Activated naive CD4-positive, alpha-beta T cell treated with anti-CD3 and anti-CD28 coated beads, Interleukin-2, amount 10 ng/mL, durations not matched to agents 7 days and 5 days (primary cell): ENCODE results near the gene EYA4.

ENCODE experiments used
- CTCF ChIA-PET: fragments of 350-600 bp; sonication (Branson Sonifier 250); formaldehyde crosslinking; loops from one replicate; lab custom pipeline; 2021; ENCODE audit warnings: antibody characterized with exemption; lab: Charles Lee
- DNase-seq: peaks from one replicate; pipeline ENCODE4 v3.0.0-alpha.2; 2020
- H3K27ac Mint-ChIP-seq: one replicate; pipeline ENCODE4 v1.8.0; 2021; ENCODE audit warnings: mild to moderate bottlenecking, moderate library complexity, mixed read lengths
- H3K27me3 Mint-ChIP-seq: one replicate; pipeline ENCODE4 v1.8.0; 2021; ENCODE audit warnings: mild to moderate bottlenecking, mixed read lengths
- H3K36me3 Mint-ChIP-seq: one replicate; pipeline ENCODE4 v1.8.0; 2021; ENCODE audit warnings: mixed read lengths
- H3K4me1 Mint-ChIP-seq: one replicate; pipeline ENCODE4 v1.8.0; 2021; ENCODE audit warnings: mixed read lengths
- H3K4me3 Mint-ChIP-seq: one replicate; pipeline ENCODE4 v1.8.0; 2021; ENCODE audit warnings: mild to moderate bottlenecking, moderate library complexity, mixed read lengths
- H3K9me3 Mint-ChIP-seq: one replicate; pipeline ENCODE4 v1.8.0; 2021; ENCODE audit warnings: mixed read lengths

Gene EYA4

GRCh38 chr6:133290930-133291329, 49.8 kb downstream of the EYA4 start:
- H3K27me3 Mint-ChIP-seq: no peaks in the 10 kb centered on the region
- no peak overlapping the region for H3K4me3 Mint-ChIP-seq
- CTCF ChIA-PET: no interaction called here
- no peaks in the 10 kb centered on the region for H3K9me3 Mint-ChIP-seq
- no peaks in the 10 kb centered on the region for H3K36me3 Mint-ChIP-seq
- DNase-seq: no peak
- no peaks in the 10 kb centered on the region for H3K4me1 Mint-ChIP-seq
- H3K27ac Mint-ChIP-seq: no peak overlapping the region

GRCh38 chr6:133291671-133292070, 50.5 kb downstream of the EYA4 start:
- Mint-ChIP-seq H3K4me1 (no peaks in the 10 kb centered on the region), H3K36me3 (no peaks in the 10 kb centered on the region), H3K4me3 (no peak overlapping the region), H3K27me3 (no peaks in the 10 kb centered on the region), H3K9me3 (no peaks in the 10 kb centered on the region), H3K27ac (no peak overlapping the region)
- DNase-seq: no peak
- CTCF ChIA-PET: interaction anchor here (0.7 kb wide), 1 partner anchor 807 kb away, joined by 3 read pairs; no protein-coding TSS in a partner anchor

- no peaks in the 10 kb centered on the region for H3K36me3 Mint-ChIP-seq
Measured at GRCh38 chr6:133297657-133298056, 56.5 kb downstream of the EYA4 start.

GRCh38 chr6:133298335-133298734, 57.2 kb downstream of the EYA4 start:
- no peaks in the 10 kb centered on the region for H3K9me3 Mint-ChIP-seq
- peaks cover 4% of the 10 kb centered on the region for H3K27me3 Mint-ChIP-seq
- H3K4me3 Mint-ChIP-seq: no peak overlapping the region
- no peak for DNase-seq
- no peaks in the 10 kb centered on the region for H3K36me3 Mint-ChIP-seq
- no peak overlapping the region for H3K27ac Mint-ChIP-seq
- CTCF ChIA-PET: no interaction called here
- no peaks in the 10 kb centered on the region for H3K4me1 Mint-ChIP-seq

More at GRCh38 chr6:133297657-133298056, 56.5 kb downstream of the EYA4 start:
- DNase-seq: no peak
- Mint-ChIP-seq H3K4me1 (no peaks in the 10 kb centered on the region), H3K27me3 (peaks cover 4% of the 10 kb centered on the region), H3K9me3 (no peaks in the 10 kb centered on the region), H3K4me3 (no peak overlapping the region), H3K27ac (no peak overlapping the region)
- CTCF ChIA-PET: no interaction called here

GRCh38 chr6:133298801-133299200, 57.6 kb downstream of the EYA4 start:
- H3K36me3 Mint-ChIP-seq: no peaks in the 10 kb centered on the region
- no peaks in the 10 kb centered on the region for H3K9me3 Mint-ChIP-seq
- no peak overlapping the region for H3K4me3 Mint-ChIP-seq
- H3K27ac Mint-ChIP-seq: no peak overlapping the region
- no peaks in the 10 kb centered on the region for H3K4me1 Mint-ChIP-seq
- no peak for DNase-seq
- peaks cover 4% of the 10 kb centered on the region for H3K27me3 Mint-ChIP-seq
- CTCF ChIA-PET: no interaction called here

GRCh38 chr6:133300896-133301295, 59.7 kb downstream of the EYA4 start:
- CTCF ChIA-PET: no interaction called here
- no peak overlapping the region for H3K4me3 Mint-ChIP-seq

GRCh38 chr6:133301835-133302234, 60.7 kb downstream of the EYA4 start:
- Mint-ChIP-seq H3K4me3 (no peak overlapping the region), H3K27ac (no peak overlapping the region), H3K9me3 (no peaks in the 10 kb centered on the region), H3K27me3 (peaks cover 4% of the 10 kb centered on the region), H3K36me3 (no peaks in the 10 kb centered on the region), H3K4me1 (no peaks in the 10 kb centered on the region)
- CTCF ChIA-PET: no interaction called here
- DNase-seq: no peak

More at GRCh38 chr6:133300896-133301295, 59.7 kb downstream of the EYA4 start:
- Mint-ChIP-seq H3K27ac (no peak overlapping the region), H3K27me3 (peaks cover 4% of the 10 kb centered on the region), H3K9me3 (no peaks in the 10 kb centered on the region), H3K4me1 (no peaks in the 10 kb centered on the region), H3K36me3 (no peaks in the 10 kb centered on the region)
- no peak for DNase-seq

- Mint-ChIP-seq H3K27me3 (no peaks in the 10 kb centered on the region), H3K36me3 (no peaks in the 10 kb centered on the region), H3K27ac (no peak overlapping the region), H3K4me3 (no peak overlapping the region), H3K4me1 (no peaks in the 10 kb centered on the region), H3K9me3 (no peaks in the 10 kb centered on the region)
- CTCF ChIA-PET: no interaction called here
- no peak for DNase-seq
Measured at GRCh38 chr6:133306931-133307330, 65.8 kb downstream of the EYA4 start.

- CTCF ChIA-PET: no interaction called here
- DNase-seq: no peak
- no peaks in the 10 kb centered on the region for H3K4me1 Mint-ChIP-seq
- no peaks in the 10 kb centered on the region for H3K27me3 Mint-ChIP-seq
- no peaks in the 10 kb centered on the region for H3K36me3 Mint-ChIP-seq
- H3K27ac Mint-ChIP-seq: no peak overlapping the region
- H3K4me3 Mint-ChIP-seq: no peak overlapping the region
- H3K9me3 Mint-ChIP-seq: no peaks in the 10 kb centered on the region
Measured at GRCh38 chr6:133309579-133309978, 68.4 kb downstream of the EYA4 start.

- Mint-ChIP-seq H3K27me3 (no peaks in the 10 kb centered on the region), H3K4me1 (no peaks in the 10 kb centered on the region), H3K27ac (no peak overlapping the region), H3K4me3 (no peak overlapping the region), H3K9me3 (no peaks in the 10 kb centered on the region), H3K36me3 (no peaks in the 10 kb centered on the region)
- CTCF ChIA-PET: no interaction called here
- no peak for DNase-seq
Measured at GRCh38 chr6:133312006-133312405, 70.8 kb downstream of the EYA4 start.

- Mint-ChIP-seq H3K27me3 (no peaks in the 10 kb centered on the region), H3K27ac (no peak overlapping the region), H3K4me3 (no peak overlapping the region), H3K36me3 (no peaks in the 10 kb centered on the region), H3K4me1 (no peaks in the 10 kb centered on the region), H3K9me3 (no peaks in the 10 kb centered on the region)
- DNase-seq: no peak
- CTCF ChIA-PET: interaction anchor here (0.5 to 1.2 kb wide), 2 partner anchors 10 to 565 kb away, joined by 3 to 4 read pairs; no protein-coding TSS in a partner anchor
Measured at GRCh38 chr6:133313068-133313467, 71.9 kb downstream of the EYA4 start.

- Mint-ChIP-seq H3K27ac (no peak overlapping the region), H3K4me3 (no peak overlapping the region), H3K27me3 (no peaks in the 10 kb centered on the region), H3K9me3 (no peaks in the 10 kb centered on the region), H3K4me1 (no peaks in the 10 kb centered on the region), H3K36me3 (no peaks in the 10 kb centered on the region)
- CTCF ChIA-PET: no interaction called here
- DNase-seq: no peak
Measured at GRCh38 chr6:133314947-133315346, 73.8 kb downstream of the EYA4 start.

GRCh38 chr6:133315811-133316210, 74.7 kb downstream of the EYA4 start:
- Mint-ChIP-seq H3K27me3 (no peaks in the 10 kb centered on the region), H3K9me3 (no peaks in the 10 kb centered on the region), H3K27ac (no peak overlapping the region), H3K36me3 (no peaks in the 10 kb centered on the region), H3K4me3 (no peak overlapping the region), H3K4me1 (no peaks in the 10 kb centered on the region)
- DNase-seq: no peak
- CTCF ChIA-PET: no interaction called here

- Mint-ChIP-seq H3K9me3 (no peaks in the 10 kb centered on the region), H3K4me1 (no peaks in the 10 kb centered on the region), H3K4me3 (no peak overlapping the region), H3K27ac (no peak overlapping the region), H3K36me3 (no peaks in the 10 kb centered on the region), H3K27me3 (no peaks in the 10 kb centered on the region)
- CTCF ChIA-PET: no interaction called here
- DNase-seq: no peak
Measured at GRCh38 chr6:133317704-133318103, 76.5 kb downstream of the EYA4 start.

- no peaks in the 10 kb centered on the region for H3K9me3 Mint-ChIP-seq
- H3K4me1 Mint-ChIP-seq: no peaks in the 10 kb centered on the region
Measured at GRCh38 chr6:133326584-133326983, 85.4 kb downstream of the EYA4 start.

GRCh38 chr6:133333852-133334251, 92.7 kb downstream of the EYA4 start:
- CTCF ChIA-PET: no interaction called here
- no peaks in the 10 kb centered on the region for H3K4me1 Mint-ChIP-seq

More at GRCh38 chr6:133326584-133326983, 85.4 kb downstream of the EYA4 start:
- DNase-seq: no peak
- H3K36me3 Mint-ChIP-seq: no peaks in the 10 kb centered on the region
- H3K4me3 Mint-ChIP-seq: no peak overlapping the region
- no peaks in the 10 kb centered on the region for H3K27me3 Mint-ChIP-seq
- CTCF ChIA-PET: no interaction called here
- no peak overlapping the region for H3K27ac Mint-ChIP-seq

More at GRCh38 chr6:133333852-133334251, 92.7 kb downstream of the EYA4 start:
- no peaks in the 10 kb centered on the region for H3K9me3 Mint-ChIP-seq
- no peak overlapping the region for H3K4me3 Mint-ChIP-seq
- H3K27ac Mint-ChIP-seq: no peak overlapping the region
- no peak for DNase-seq
- no peaks in the 10 kb centered on the region for H3K27me3 Mint-ChIP-seq
- no peaks in the 10 kb centered on the region for H3K36me3 Mint-ChIP-seq
